Mammary epithelial cell (primary cell): ENCODE data around the gene PLEKHA3.

Source experiments
- CTCF ChIP-seq, 2 donors: IDR thresholded peaks in 1 of 2; conservative IDR thresholded peaks in 1 of 2; 2 replicates each; pipeline ENCODE4 v1.5.1; 2011 to 2012; ENCODE audit warnings: inconsistent platforms in 2 of 2, low read length in 2 of 2, mild to moderate bottlenecking in 2 of 2, control low read depth in 1 of 2, low read depth in 1 of 2; ENCODE audit not compliant: insufficient read depth in 1 of 2; ENCODE audit errors: extremely low read depth in 1 of 2
- EZH2 ChIP-seq: IDR thresholded peaks from 2 replicates; pipeline ENCODE4 v1.6.1; 2012; ENCODE audit warnings: low read length, inconsistent platforms, borderline replicate concordance

GRCh38 chr2:178526256-178526655, 46.0 kb downstream of the PLEKHA3 start:
- TF ChIP-seq EZH2 (no peak), CTCF (conservative IDR thresholded peaks at IDR 0.05 in 1 of 2, IDR thresholded peaks at IDR 0.05 in 1 of 2; ENCODE audit: extremely low read depth in 1 of 2, insufficient read depth in 1 of 2, low read depth in 1 of 2, low read length in 2 of 2) (no peak)
